GM23338 (cell line): Measurements from ENCODE around the gene DHRS7B. TPM values are rescaled to one million over a fixed set of nuclear protein-coding genes. Genes with fewer than 3 reads are reported as not detected.

Experiments used
- ATAC-seq: fragments of 200-7000 bp; cut with Tn5 transposase; 3 replicates; pipeline ENCODE4 v1.9.1; 2020
- DNase-seq: peaks from one replicate; pipeline ENCODE4 v3.0.0-alpha.2; 2015; ENCODE audit warnings: low spot score
- H2AFZ ChIP-seq: fragments of 200-600 bp; sonication (generic); 2 replicates; pipeline ENCODE4 v1.8.0; 2016; ENCODE audit warnings: antibody characterized with exemption, mild to moderate bottlenecking, moderate library complexity
- H3F3A ChIP-seq: fragments of 200-600 bp; sonication (generic); replicated peaks from 2 replicates; pipeline ENCODE4 v1.8.0; 2017; ENCODE audit warnings: antibody characterized with exemption, mixed run types, low read depth
- H3K27ac ChIP-seq: fragments of 200-600 bp; sonication (generic); 2 replicates; pipeline ENCODE4 v1.6.1; 2016; ENCODE audit warnings: low read depth
- H3K27me3 ChIP-seq: fragments of 200-600 bp; sonication (generic); 2 replicates; pipeline ENCODE4 v1.8.0; 2016; ENCODE audit warnings: mild to moderate bottlenecking, mixed run types, moderate library complexity; ENCODE audit not compliant: insufficient read depth
- H3K36me3 ChIP-seq: fragments of 200-600 bp; sonication (generic); 2 replicates; pipeline ENCODE4 v1.8.0; 2016; ENCODE audit warnings: mild to moderate bottlenecking; ENCODE audit not compliant: insufficient read depth
- H3K4me1 ChIP-seq: fragments of 200-600 bp; sonication (generic); 2 replicates; pipeline ENCODE4 v1.8.0; 2016; ENCODE audit warnings: mild to moderate bottlenecking, moderate library complexity; ENCODE audit not compliant: insufficient read depth
- H3K4me2 ChIP-seq: fragments of 200-600 bp; sonication (generic); 2 replicates; pipeline ENCODE4 v1.7.1; 2017; ENCODE audit warnings: mixed run types
- H3K4me3 ChIP-seq: fragments of 200-600 bp; sonication (generic); 2 replicates; pipeline ENCODE4 v1.6.1; 2016; ENCODE audit warnings: mixed run types
- H3K79me2 ChIP-seq: fragments of 200-600 bp; sonication (generic); replicated peaks from 2 replicates; pipeline ENCODE4 v1.8.0; 2017; ENCODE audit warnings: mild to moderate bottlenecking; ENCODE audit not compliant: insufficient read depth
- H3K9me2 ChIP-seq: fragments of 200-600 bp; sonication (generic); 2 replicates; pipeline ENCODE4 v1.8.0; 2017; ENCODE audit not compliant: insufficient read depth
- H4K20me1 ChIP-seq: fragments of 200-600 bp; sonication (generic); replicated peaks from 2 replicates; pipeline ENCODE4 v1.8.0; 2017; ENCODE audit warnings: mild to moderate bottlenecking; ENCODE audit not compliant: insufficient read depth
- H3K27ac Mint-ChIP-seq: 2 replicates; pipeline ENCODE4 v1.8.0; 2020; ENCODE audit warnings: inconsistent platforms, mild to moderate bottlenecking, moderate library complexity, mixed read lengths
- H3K27me3 Mint-ChIP-seq: 3 replicates; pipeline ENCODE4 v1.8.0; 2022; ENCODE audit warnings: low read depth, mild to moderate bottlenecking, moderate library complexity, mixed read lengths, inconsistent platforms; ENCODE audit not compliant: insufficient read depth, poor library complexity
- H3K36me3 Mint-ChIP-seq: 3 replicates; pipeline ENCODE4 v1.8.0; 2021; ENCODE audit warnings: low read depth, mild to moderate bottlenecking, inconsistent platforms, moderate library complexity, mixed read lengths
- H3K4me1 Mint-ChIP-seq: 3 replicates; pipeline ENCODE4 v1.8.0; 2020; ENCODE audit warnings: mild to moderate bottlenecking, inconsistent platforms, mixed read lengths
- H3K4me3 Mint-ChIP-seq: 3 replicates; pipeline ENCODE4 v1.8.0; 2021; ENCODE audit warnings: moderate library complexity, mild to moderate bottlenecking, inconsistent platforms, mixed read lengths
- H3K9me3 Mint-ChIP-seq: 3 replicates; pipeline ENCODE4 v1.8.0; 2020; ENCODE audit warnings: moderate library complexity, mild to moderate bottlenecking, inconsistent platforms, mixed read lengths
- CREB1 ChIP-seq: fragments of 250-450 bp; sonication (Bioruptor Pico); IDR thresholded peaks from 2 replicates; pipeline ENCODE4 v1.5.0; 2020; ENCODE audit warnings: low read depth, mild to moderate bottlenecking, moderate library complexity
- CTCF ChIP-seq, 2 experiments: fragments of 200-600 bp in 1 of 2; sonication (generic) in 1 of 2; conservative IDR thresholded peaks; 2 replicates each; pipeline versions ENCODE4 v1.5.1 to v1.6.1; 2016 to 2017; ENCODE audit warnings: antibody characterized with exemption in 2 of 2, low read depth in 2 of 2, mild to moderate bottlenecking in 2 of 2, moderate library complexity in 1 of 2
- ETS1 ChIP-seq: IDR thresholded peaks from 2 replicates; pipeline ENCODE4 v1.6.1; 2016; ENCODE audit warnings: antibody characterized with exemption
- EZH2 ChIP-seq: fragments of 200-600 bp; sonication (generic); IDR thresholded peaks from one replicate; pipeline ENCODE4 v1.8.0; 2017; ENCODE audit warnings: antibody characterized with exemption, mild to moderate bottlenecking, low read depth; ENCODE audit not compliant: unreplicated experiment
- EZH2phosphoT487 ChIP-seq: fragments of 200-600 bp; sonication (generic); IDR thresholded peaks from one replicate; pipeline ENCODE4 v1.8.1; 2018; ENCODE audit warnings: antibody characterized with exemption; ENCODE audit not compliant: unreplicated experiment
- JUNB ChIP-seq: IDR thresholded peaks from one replicate; pipeline ENCODE4 v1.6.1; 2016; ENCODE audit warnings: antibody characterized with exemption; ENCODE audit not compliant: unreplicated experiment
- NANOG ChIP-seq: IDR thresholded peaks from 2 replicates; pipeline ENCODE4 v1.6.1; 2016; ENCODE audit warnings: antibody characterized with exemption, borderline replicate concordance
- POLR2AphosphoS5 ChIP-seq: IDR thresholded peaks from 2 replicates; pipeline ENCODE4 v1.6.1; 2016; ENCODE audit warnings: antibody characterized with exemption, low read depth
- REST ChIP-seq: IDR thresholded peaks from one replicate; pipeline ENCODE4 v1.6.1; 2018; ENCODE audit warnings: antibody characterized with exemption; ENCODE audit not compliant: unreplicated experiment
- STAT1 ChIP-seq: IDR thresholded peaks from one replicate; pipeline ENCODE4 v1.6.1; 2016; ENCODE audit warnings: antibody characterized with exemption; ENCODE audit not compliant: unreplicated experiment
- ZNF114 ChIP-seq: fragments of 250-450 bp; sonication (Bioruptor Pico); IDR thresholded peaks from 2 replicates; pipeline ENCODE4 v1.5.0; 2020; ENCODE audit warnings: mild to moderate bottlenecking, moderate library complexity
- ZNF331 ChIP-seq: fragments of 250-450 bp; sonication (Bioruptor Pico); IDR thresholded peaks from 2 replicates; pipeline ENCODE4 v1.5.0; 2020; ENCODE audit warnings: low read depth, mild to moderate bottlenecking, moderate library complexity
- ZNF462 ChIP-seq: fragments of 250-450 bp; sonication (Bioruptor Pico); IDR thresholded peaks from 2 replicates; pipeline ENCODE4 v1.5.0; 2020; ENCODE audit warnings: mild to moderate bottlenecking, moderate library complexity
- polyA plus RNA-seq: library from polyadenylated mRNA; unstranded; fragments of >200 nt; fragmentation: Nextera tagmentation; extraction: Ambion mirVana; gene quantifications from 2 replicates; pipeline ENCODE4 v1.2.1, GENCODE V29; 2016
- total RNA-seq: library from RNA; depleted of rRNA; stranded (reverse); fragments of >200 nt; shearing (Covaris generic); gene quantifications from 2 replicates; pipeline ENCODE4 v1.2.3, GENCODE V29; 2014

The DHRS7B gene
- total and polyA plus RNA-seq, 2 experiments from 2014 or later, result 26.6 to 27.9 TPM

- Mint-ChIP-seq H3K4me1 (peaks cover 3% of the 10 kb centered on the region; the same call in 1 of the 3 replicates), H3K36me3 (peaks cover 4% of the 10 kb centered on the region), H3K9me3 (no peaks in the 10 kb centered on the region), H3K4me3 (no peak overlapping the region), H3K27ac (no peak overlapping the region), H3K27me3 (peaks cover 1% of the 10 kb centered on the region)
- Histone ChIP-seq H3K36me3 (peaks cover under 1% of the 10 kb centered on the region; the same call in 1 of the 2 replicates), H3K27me3 (no peaks in the 10 kb centered on the region), H3K27ac (0 out of 2 replicates have a peak overlapping the region, but pooled peaks have one; percentile 50), H3F3A (no peaks in the 10 kb centered on the region), H3K4me2 (no peak overlapping the region), H3K79me2 (no peaks in the 10 kb centered on the region), H3K9me2 (no peaks in the 10 kb centered on the region), H3K4me3 (no peak overlapping the region), H4K20me1 (no peaks in the 10 kb centered on the region), H3K4me1 (no peaks in the 10 kb centered on the region), H2AFZ (no peak overlapping the region)
- TF ChIP-seq ZNF331 (CRISPR knock-in tag), result no peak
- no peak for TF ChIP-seq POLR2AphosphoS5
- no peak for TF ChIP-seq ETS1
- no peak for TF ChIP-seq CTCF (conservative IDR thresholded peaks at IDR 0.05; ENCODE audit: low read depth in 2 of 2)
- no peak for TF ChIP-seq ZNF114 (CRISPR knock-in tag)
- no peak for TF ChIP-seq REST
- no peak for TF ChIP-seq CREB1 (CRISPR knock-in tag)
- TF ChIP-seq STAT1, result no peak
- TF ChIP-seq ZNF462 (CRISPR knock-in tag), result no peak
- TF ChIP-seq EZH2phosphoT487, result no peak
- no peak for TF ChIP-seq JUNB
- TF ChIP-seq EZH2, result no peak
- TF ChIP-seq NANOG, result no peak
- DNase-seq, result no peak
- no peak for ATAC-seq
Measured at GRCh38 chr17:21185061-21185460, 58.3 kb downstream of the DHRS7B start.
